ENCODE measurements around the gene BCAS4.

DNA sequence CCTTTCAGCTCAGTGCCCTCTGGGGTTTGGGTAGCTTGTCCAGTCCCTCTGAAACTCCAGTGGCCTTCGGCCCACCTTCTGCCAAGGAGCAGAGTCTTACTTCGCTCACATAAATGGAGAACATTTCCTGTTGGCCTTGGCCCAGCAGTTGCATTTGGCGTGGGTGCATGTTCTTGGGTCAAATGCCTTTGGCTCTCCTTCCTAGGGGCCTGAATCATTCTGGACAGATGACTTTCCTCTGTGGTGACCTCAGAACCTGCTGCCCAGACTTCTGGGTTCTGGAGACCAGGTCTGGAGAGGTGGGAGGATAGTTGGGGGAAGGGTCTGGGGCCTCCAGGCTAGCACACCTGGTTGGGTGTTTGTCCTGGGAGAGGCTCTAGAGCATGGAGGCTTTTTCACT, 29.3 kb downstream of the BCAS4 start:
- no peak for TF ChIP-seq CREB1 (IDR thresholded peaks at IDR 0.05; ENCODE audit: low read depth)
- no peak for TF ChIP-seq EP300 (IDR thresholded peaks at IDR 0.05; ENCODE audit: borderline replicate concordance)
- no peak for TF ChIP-seq RAD21 (IDR thresholded peaks at IDR 0.05; ENCODE audit: low read depth)
- no peak for TF ChIP-seq TEAD4 (IDR thresholded peaks at IDR 0.05)
- TF ChIP-seq EGR1 (IDR thresholded peaks at IDR 0.05), result no peak
- TF ChIP-seq REST (IDR thresholded peaks at IDR 0.05; ENCODE audit: low read depth), result no peak
- no peak for TF ChIP-seq YY1 (IDR thresholded peaks at IDR 0.05; ENCODE audit: low read depth)

Data from Ishikawa (cell line).